Body of pancreas (tissue), 4 donors: ENCODE measurements around the gene EBF4. TPM values are rescaled to one million over a fixed set of nuclear protein-coding genes. Genes with fewer than 3 reads are reported as not detected.
A peak's percentile ranks its signal among the peaks of the same experiment; 100 is the strongest.

ENCODE experiments used
- ATAC-seq: fragments of 150-250 bp; one replicate; pipeline ENCODE4 v1.9.1; 2016
- DNase-seq, 4 donors: peaks; one replicate each; pipeline ENCODE4 v3.0.0-alpha.2; 2019
- H3K27ac ChIP-seq, 4 donors: fragments of 200-600 bp; sonication (generic); 1 replicate in 3 of 4; 2 replicates in 1 of 4; pipeline versions ENCODE4 v1.5.1 to v1.6.1; 2016 to 2019; ENCODE audit warnings: mild to moderate bottlenecking in 1 of 4, mixed read lengths in 1 of 4, moderate library complexity in 1 of 4
- H3K27me3 ChIP-seq, 2 donors: fragments of 200-600 bp; sonication (generic); one replicate each; pipeline ENCODE4 v1.6.0; 2016; ENCODE audit warnings: mild to moderate bottlenecking in 1 of 2
- H3K36me3 ChIP-seq, 2 donors: fragments of 200-600 bp; sonication (generic); replicated peaks in 1 of 2; 2 replicates each; pipeline ENCODE4 v1.5.1; 2016; ENCODE audit warnings: low read depth in 2 of 2; ENCODE audit not compliant: insufficient read depth in 1 of 2
- H3K4me1 ChIP-seq: fragments of 200-600 bp; sonication (generic); one replicate; pipeline ENCODE4 v1.6.0; 2016
- H3K4me3 ChIP-seq, 2 donors: fragments of 200-600 bp; sonication (generic); 1 replicate in 1 of 2; 2 replicates in 1 of 2; pipeline ENCODE4 v1.5.1; 2016 to 2019
- H3K9me3 ChIP-seq, 3 donors: fragments of 200-600 bp; sonication (generic); 1 replicate in 2 of 3; 2 replicates in 1 of 3; pipeline ENCODE4 v1.5.1; 2016
- CTCF ChIP-seq, 7 experiments: fragments of 450-650 bp in 4 of 7; fragments of 200-600 bp in 3 of 7; sonication (generic) in 3 of 7; IDR thresholded peaks; one replicate each; pipeline ENCODE4 v1.5.1; 2016 to 2019; ENCODE audit warnings: antibody characterized with exemption in 7 of 7
- POLR2A ChIP-seq, 3 donors: fragments of 450-650 bp; IDR thresholded peaks; one replicate each; pipeline ENCODE4 v1.6.1; 2016; ENCODE audit warnings: antibody characterized with exemption in 3 of 3, mild to moderate bottlenecking in 2 of 3
- WGBS, 2 donors: methylation state at CpG; one replicate each; pipeline ENCODE4 v1.1.5; 2017; 5-methylcytosine and 5-hydroxymethylcytosine counted together
- intact Hi-C: fragments of 100-400 bp; cut with DNase I; formaldehyde crosslinking; loops from one replicate; pipeline ENCODE4 v1.15.1; 2023
- total RNA-seq, 2 donors: library from RNA; depleted of rRNA; stranded (reverse); fragments of >200 nt; gene quantifications; one replicate each; pipeline ENCODE4 v1.1.0, GENCODE V29; 2016

EBF4 gene
- total RNA-seq, 2 donors from 2014 or later, result 9.6 to 13.0 TPM

- WGBS, 2 donors, result 71 to 80% methylated on average over 6 to 9 of the region's 9 CpGs
- no peaks in the 10 kb centered on the region for H3K27me3 ChIP-seq
- DNase-seq, result no peak
These were observed 16.1 kb downstream of the EBF4 start for GRCh38 chr20:2708665-2709064.

GRCh38 chr20:2709205-2709981 is 16.8 kb downstream of the EBF4 start:
- 44 to 69% methylated on average over 14 to 17 of the region's 17 CpGs for WGBS, 2 donors
- no peaks in the 10 kb centered on the region for H3K9me3 ChIP-seq
- H3K36me3 ChIP-seq, result no peaks in the 10 kb centered on the region
- no peak overlapping the region for H3K27ac ChIP-seq
- H3K4me1 ChIP-seq, result no peaks in the 10 kb centered on the region
- no peak for ATAC-seq
- no peaks in the 10 kb centered on the region for H3K27me3 ChIP-seq
- TF ChIP-seq CTCF (IDR thresholded peaks at IDR 0.05) (no peak), POLR2A (IDR thresholded peaks at IDR 0.05) (no peak)
- H3K4me3 ChIP-seq, result no peak overlapping the region
- DNase-seq, result no peak
- intact Hi-C loops, result no loop called here

More at GRCh38 chr20:2708665-2709064, 16.1 kb downstream of the EBF4 start:
- H3K27ac ChIP-seq, result no peak overlapping the region
- no peak overlapping the region for H3K4me3 ChIP-seq
- H3K4me1 ChIP-seq, result no peaks in the 10 kb centered on the region
- no peaks in the 10 kb centered on the region for H3K36me3 ChIP-seq
- H3K9me3 ChIP-seq, result no peaks in the 10 kb centered on the region
- no peak for ATAC-seq
- intact Hi-C loops, result no loop called here
- no peak for TF ChIP-seq CTCF (IDR thresholded peaks at IDR 0.05)
- no peak for TF ChIP-seq POLR2A (IDR thresholded peaks at IDR 0.05)

GRCh38 chr20:2713285-2713684 is 20.7 kb downstream of the EBF4 start:
- ATAC-seq, result no peak
- Histone ChIP-seq H3K4me3 (no peak overlapping the region), H3K27me3 (no peaks in the 10 kb centered on the region), H3K27ac (no peak overlapping the region), H3K36me3 (no peaks in the 10 kb centered on the region), H3K4me1 (no peaks in the 10 kb centered on the region), H3K9me3 (no peaks in the 10 kb centered on the region)
- peak in 3 of 7 experiments; percentile 6 to 12 (median 7) for TF ChIP-seq CTCF (IDR thresholded peaks at IDR 0.05)
- no peak for TF ChIP-seq POLR2A (IDR thresholded peaks at IDR 0.05)
- intact Hi-C loops, result no loop called here
- WGBS, 2 donors, result 21 to 32% methylated on average over 3 of the region's 3 CpGs
- no peak for DNase-seq

- intact Hi-C loops, result no loop called here
- no peaks in the 10 kb centered on the region for H3K36me3 ChIP-seq
- peak; percentile 24 for ATAC-seq
- H3K4me1 ChIP-seq, result no peaks in the 10 kb centered on the region
- no peaks in the 10 kb centered on the region for H3K9me3 ChIP-seq
- DNase-seq, result no peak
- no peak for TF ChIP-seq CTCF (IDR thresholded peaks at IDR 0.05)
- TF ChIP-seq POLR2A (IDR thresholded peaks at IDR 0.05), result no peak
- H3K27ac ChIP-seq, result no peak overlapping the region
- H3K4me3 ChIP-seq, result no peak overlapping the region
- WGBS, 2 donors, result 66 to 80% methylated on average over 6 of the region's 6 CpGs
- H3K27me3 ChIP-seq, result no peaks in the 10 kb centered on the region
These were observed 36.7 kb downstream of the EBF4 start for GRCh38 chr20:2729251-2729713.

GRCh38 chr20:2729791-2730190 is 37.2 kb downstream of the EBF4 start:
- TF ChIP-seq POLR2A (IDR thresholded peaks at IDR 0.05) (no peak), CTCF (IDR thresholded peaks at IDR 0.05) (no peak)
- ATAC-seq (no peak), DNase-seq (no peak)
- Histone ChIP-seq H3K4me3 (no peak overlapping the region), H3K9me3 (no peaks in the 10 kb centered on the region), H3K36me3 (no peaks in the 10 kb centered on the region), H3K27me3 (no peaks in the 10 kb centered on the region), H3K27ac (no peak overlapping the region), H3K4me1 (no peaks in the 10 kb centered on the region)
- intact Hi-C loops, result no loop called here
- WGBS, 2 donors, result 50 to 82% methylated on average over 1 of the region's 1 CpG
